HEK293 (cell line): ENCODE results near the gene PARD3.

Experiments
- CTCF ChIA-PET: fragments of 350-600 bp; formaldehyde crosslinking; extraction: SDS; loops from one replicate; lab custom pipeline; 2021; ENCODE audit warnings: antibody characterized with exemption; lab: Yijun Ruan, JAX
- POLR2A ChIA-PET: fragments of 300-600 bp; formaldehyde crosslinking; extraction: SDS; loops from one replicate; lab custom pipeline; 2020; ENCODE audit warnings: antibody characterized with exemption, inconsistent platforms; lab: Yijun Ruan, JAX
- H3K27ac ChIP-seq: fragments of 200-500 bp; sonication (Bioruptor generic); 2 replicates; pipeline ENCODE4 v1.5.1; 2014; ENCODE audit warnings: low read depth, low read length, control low read depth, inconsistent platforms; ENCODE audit errors: extremely low read depth
- H3K36me3 ChIP-seq, 2 experiments: fragments of 200-500 bp in 1 of 2; sonication (Bioruptor generic) in 1 of 2; 1 replicate in 1 of 2; 2 replicates in 1 of 2; pipeline ENCODE4 v1.5.1; 2014 to 2017; ENCODE audit warnings: inconsistent platforms in 2 of 2, low read length in 2 of 2; ENCODE audit not compliant: control insufficient read depth in 2 of 2, insufficient read depth in 1 of 2
- H3K4me1 ChIP-seq: fragments of 200-500 bp; sonication (Bioruptor generic); 2 replicates; pipeline ENCODE4 v1.5.1; 2014; ENCODE audit warnings: mild to moderate bottlenecking, low read length, inconsistent platforms; ENCODE audit not compliant: control insufficient read depth, insufficient read depth
- H3K4me3 ChIP-seq: 2 replicates; pipeline ENCODE4 v1.5.1; 2011; ENCODE audit warnings: low read depth, mild to moderate bottlenecking, control low read depth, low read length, moderate library complexity
- H3K9me3 ChIP-seq: fragments of 200-500 bp; sonication (Bioruptor generic); 2 replicates; pipeline ENCODE4 v1.5.1; 2014; ENCODE audit warnings: low read depth, low read length, inconsistent platforms; ENCODE audit not compliant: control insufficient read depth, insufficient read depth
- AEBP2 ChIP-seq: fragments of 450-650 bp; formaldehyde crosslinking; IDR thresholded peaks from 2 replicates; pipeline ENCODE4 v1.5.1; 2016; ENCODE audit warnings: missing biosample characterization, missing genetic modification characterization, borderline replicate concordance
- GLIS2 ChIP-seq: fragments of 450-650 bp; formaldehyde crosslinking; IDR thresholded peaks from 2 replicates; pipeline ENCODE4 v1.5.1; 2016; ENCODE audit warnings: missing biosample characterization, missing genetic modification characterization
- MZF1 ChIP-seq: fragments of 450-650 bp; formaldehyde crosslinking; IDR thresholded peaks from 2 replicates; pipeline ENCODE4 v1.5.1; 2017; ENCODE audit warnings: missing biosample characterization, missing genetic modification characterization, borderline replicate concordance
- PRDM1 ChIP-seq: fragments of 450-650 bp; formaldehyde crosslinking; IDR thresholded peaks from 2 replicates; pipeline ENCODE4; 2016; ENCODE audit warnings: missing biosample characterization, missing genetic modification characterization
- SCRT1 ChIP-seq: fragments of 450-650 bp; formaldehyde crosslinking; IDR thresholded peaks from 2 replicates; pipeline ENCODE4 v1.5.1; 2016; ENCODE audit warnings: missing biosample characterization, missing genetic modification characterization, borderline replicate concordance
- SP2 ChIP-seq: fragments of 450-650 bp; formaldehyde crosslinking; IDR thresholded peaks from 2 replicates; pipeline ENCODE4 v1.5.1; 2016; ENCODE audit warnings: missing biosample characterization, missing genetic modification characterization
- TRIM28 ChIP-seq: IDR thresholded peaks from 2 replicates; pipeline ENCODE4 v1.6.1; 2011; ENCODE audit warnings: low read length, control low read depth, borderline replicate concordance
- ZNF140 ChIP-seq: fragments of 450-650 bp; formaldehyde crosslinking; IDR thresholded peaks from 2 replicates; pipeline ENCODE4 v1.5.1; 2016; ENCODE audit warnings: missing biosample characterization, missing genetic modification characterization
- ZNF202 ChIP-seq: fragments of 450-650 bp; formaldehyde crosslinking; IDR thresholded peaks from 2 replicates; pipeline ENCODE4 v1.5.1; 2016; ENCODE audit warnings: missing biosample characterization, missing genetic modification characterization, borderline replicate concordance
- ZNF214 ChIP-seq: fragments of 450-650 bp; formaldehyde crosslinking; IDR thresholded peaks from 2 replicates; pipeline ENCODE4 v1.5.1; 2017; ENCODE audit warnings: missing biosample characterization, mild to moderate bottlenecking, missing genetic modification characterization, borderline replicate concordance
- ZNF366 ChIP-seq: fragments of 450-650 bp; formaldehyde crosslinking; conservative IDR thresholded peaks from 2 replicates; pipeline ENCODE4 v1.5.1; 2016; ENCODE audit warnings: missing biosample characterization, missing genetic modification characterization
- ZNF416 ChIP-seq: fragments of 450-650 bp; formaldehyde crosslinking; IDR thresholded peaks from 2 replicates; pipeline ENCODE4 v1.5.1; 2016; ENCODE audit warnings: missing biosample characterization, missing genetic modification characterization
- ZNF501 ChIP-seq: fragments of 450-650 bp; formaldehyde crosslinking; IDR thresholded peaks from 2 replicates; pipeline ENCODE4 v1.5.1; 2016; ENCODE audit warnings: missing biosample characterization, missing genetic modification characterization
- ZNF510 ChIP-seq: fragments of 450-650 bp; formaldehyde crosslinking; IDR thresholded peaks from 2 replicates; pipeline ENCODE4 v1.5.1; 2018; ENCODE audit warnings: mild to moderate bottlenecking, missing genetic modification characterization, missing biosample characterization; ENCODE audit not compliant: insufficient replicate concordance
- ZNF548 ChIP-seq: fragments of 450-650 bp; formaldehyde crosslinking; IDR thresholded peaks from 2 replicates; pipeline ENCODE4 v1.5.1; 2016; ENCODE audit warnings: missing biosample characterization, missing genetic modification characterization
- ZNF621 ChIP-seq: fragments of 450-650 bp; formaldehyde crosslinking; IDR thresholded peaks from 2 replicates; pipeline ENCODE4 v1.5.1; 2017; ENCODE audit warnings: missing biosample characterization, missing genetic modification characterization
- ZNF623 ChIP-seq: fragments of 450-650 bp; formaldehyde crosslinking; IDR thresholded peaks from 2 replicates; pipeline ENCODE4 v1.5.1; 2016; ENCODE audit warnings: missing biosample characterization, missing genetic modification characterization
- ZNF626 ChIP-seq: fragments of 450-650 bp; sonication (Bioruptor Pico); formaldehyde crosslinking; IDR thresholded peaks from 2 replicates; pipeline ENCODE4 v1.5.1; 2018; ENCODE audit warnings: missing biosample characterization, missing genetic modification characterization, inconsistent platforms
- ZNF76 ChIP-seq: fragments of 450-650 bp; formaldehyde crosslinking; IDR thresholded peaks from 2 replicates; pipeline ENCODE4; 2016; ENCODE audit warnings: low read depth, missing biosample characterization, missing genetic modification characterization, borderline replicate concordance
- ZNF777 ChIP-seq: fragments of 450-650 bp; formaldehyde crosslinking; IDR thresholded peaks from 2 replicates; pipeline ENCODE4 v1.5.1; 2017; ENCODE audit warnings: missing biosample characterization, missing genetic modification characterization, borderline replicate concordance
- ZNF792 ChIP-seq: fragments of 450-650 bp; formaldehyde crosslinking; IDR thresholded peaks from 2 replicates; pipeline ENCODE4 v1.5.1; 2016; ENCODE audit warnings: missing biosample characterization, missing genetic modification characterization
- ZSCAN30 ChIP-seq: fragments of 450-650 bp; IDR thresholded peaks from 2 replicates; pipeline ENCODE4 v1.5.1; 2018; ENCODE audit warnings: missing biosample characterization, mild to moderate bottlenecking, missing genetic modification characterization, moderate library complexity
- TF ChIP-seq, protein P1 (sequence below): fragments of 450-650 bp; formaldehyde crosslinking; IDR thresholded peaks from 2 replicates; pipeline ENCODE4 v1.5.1; 2016; ENCODE audit warnings: missing biosample characterization, missing genetic modification characterization
- TF ChIP-seq, protein P2 (sequence below): fragments of 450-650 bp; formaldehyde crosslinking; IDR thresholded peaks from 2 replicates; pipeline ENCODE4 v1.5.1; 2016; ENCODE audit warnings: missing biosample characterization, missing genetic modification characterization

PARD3 gene

GRCh38 chr10:34192646-34193045, 622.5 kb downstream of the PARD3 start:
- no peak overlapping the region for H3K27ac ChIP-seq
- CTCF ChIA-PET = interaction anchor here (0.6 kb wide), 1 partner anchor 304 kb away, joined by 3 read pairs; no protein-coding TSS in a partner anchor
- POLR2A ChIA-PET = no interaction called here
- H3K36me3 ChIP-seq = no peaks in the 10 kb centered on the region
- H3K4me3 ChIP-seq = no peak overlapping the region
- H3K9me3 ChIP-seq = no peaks in the 10 kb centered on the region
- H3K4me1 ChIP-seq = peaks cover 15% of the 10 kb centered on the region
- TF ChIP-seq ZNF140 = no peak
- no peak for TF ChIP-seq ZNF416 (tag by site-specific recombination)
- TF ChIP-seq ZNF214 (tag by site-specific recombination) = no peak

- Histone ChIP-seq H3K4me1 (peaks cover 15% of the 10 kb centered on the region), H3K9me3 (no peaks in the 10 kb centered on the region), H3K36me3 (no peaks in the 10 kb centered on the region), H3K4me3 (no peak overlapping the region), H3K27ac (no peak overlapping the region)
- TF ChIP-seq ZNF626 (tag by site-specific recombination) (no peak), ZNF621 (tag by site-specific recombination) (no peak), PRDM1 (no peak), ZNF623 (tag by site-specific recombination) (no peak), ZNF510 (no peak), ZNF202 (no peak), SCRT1 (no peak), ZNF792 (tag by site-specific recombination) (no peak), TRIM28 (no peak), SP2 (tag by site-specific recombination) (no peak), ZNF501 (tag by site-specific recombination) (no peak), GLIS2 (tag by site-specific recombination) (no peak), ZNF777 (tag by site-specific recombination) (no peak), ZNF366 (tag by site-specific recombination) (no peak)
- TF ChIP-seq, protein P1, sequence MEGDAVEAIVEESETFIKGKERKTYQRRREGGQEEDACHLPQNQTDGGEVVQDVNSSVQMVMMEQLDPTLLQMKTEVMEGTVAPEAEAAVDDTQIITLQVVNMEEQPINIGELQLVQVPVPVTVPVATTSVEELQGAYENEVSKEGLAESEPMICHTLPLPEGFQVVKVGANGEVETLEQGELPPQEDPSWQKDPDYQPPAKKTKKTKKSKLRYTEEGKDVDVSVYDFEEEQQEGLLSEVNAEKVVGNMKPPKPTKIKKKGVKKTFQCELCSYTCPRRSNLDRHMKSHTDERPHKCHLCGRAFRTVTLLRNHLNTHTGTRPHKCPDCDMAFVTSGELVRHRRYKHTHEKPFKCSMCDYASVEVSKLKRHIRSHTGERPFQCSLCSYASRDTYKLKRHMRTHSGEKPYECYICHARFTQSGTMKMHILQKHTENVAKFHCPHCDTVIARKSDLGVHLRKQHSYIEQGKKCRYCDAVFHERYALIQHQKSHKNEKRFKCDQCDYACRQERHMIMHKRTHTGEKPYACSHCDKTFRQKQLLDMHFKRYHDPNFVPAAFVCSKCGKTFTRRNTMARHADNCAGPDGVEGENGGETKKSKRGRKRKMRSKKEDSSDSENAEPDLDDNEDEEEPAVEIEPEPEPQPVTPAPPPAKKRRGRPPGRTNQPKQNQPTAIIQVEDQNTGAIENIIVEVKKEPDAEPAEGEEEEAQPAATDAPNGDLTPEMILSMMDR (tag by site-specific recombination) = no peak
- CTCF ChIA-PET = no interaction called here
- POLR2A ChIA-PET = no interaction called here
Measured at GRCh38 chr10:34191406-34191805, 623.7 kb downstream of the PARD3 start.

- peaks cover 15% of the 10 kb centered on the region for H3K4me1 ChIP-seq
- H3K27ac ChIP-seq = no peak overlapping the region
- CTCF ChIA-PET = no interaction called here
- no peaks in the 10 kb centered on the region for H3K9me3 ChIP-seq
- POLR2A ChIA-PET = no interaction called here
- TF ChIP-seq ZSCAN30 (tag by site-specific recombination) = no peak
- TF ChIP-seq, protein P2, sequence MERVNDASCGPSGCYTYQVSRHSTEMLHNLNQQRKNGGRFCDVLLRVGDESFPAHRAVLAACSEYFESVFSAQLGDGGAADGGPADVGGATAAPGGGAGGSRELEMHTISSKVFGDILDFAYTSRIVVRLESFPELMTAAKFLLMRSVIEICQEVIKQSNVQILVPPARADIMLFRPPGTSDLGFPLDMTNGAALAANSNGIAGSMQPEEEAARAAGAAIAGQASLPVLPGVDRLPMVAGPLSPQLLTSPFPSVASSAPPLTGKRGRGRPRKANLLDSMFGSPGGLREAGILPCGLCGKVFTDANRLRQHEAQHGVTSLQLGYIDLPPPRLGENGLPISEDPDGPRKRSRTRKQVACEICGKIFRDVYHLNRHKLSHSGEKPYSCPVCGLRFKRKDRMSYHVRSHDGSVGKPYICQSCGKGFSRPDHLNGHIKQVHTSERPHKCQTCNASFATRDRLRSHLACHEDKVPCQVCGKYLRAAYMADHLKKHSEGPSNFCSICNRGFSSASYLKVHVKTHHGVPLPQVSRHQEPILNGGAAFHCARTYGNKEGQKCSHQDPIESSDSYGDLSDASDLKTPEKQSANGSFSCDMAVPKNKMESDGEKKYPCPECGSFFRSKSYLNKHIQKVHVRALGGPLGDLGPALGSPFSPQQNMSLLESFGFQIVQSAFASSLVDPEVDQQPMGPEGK (tag by site-specific recombination) = no peak
- TF ChIP-seq MZF1 (tag by site-specific recombination) = no peak
- no peak for TF ChIP-seq AEBP2 (tag by site-specific recombination)
- no peak for TF ChIP-seq ZNF76
- no peak for TF ChIP-seq ZNF548 (tag by site-specific recombination)
- H3K36me3 ChIP-seq = no peaks in the 10 kb centered on the region
- H3K4me3 ChIP-seq = no peak overlapping the region
Measured at GRCh38 chr10:34190580-34190979, 624.5 kb downstream of the PARD3 start.
